ENCODE results near the gene BTG3. TPM values are rescaled to one million over a fixed set of nuclear protein-coding genes. Genes with fewer than 3 reads are reported as not detected.

Gene BTG3
- total RNA-seq (2022; extraction: Qiagen RNA extraction): 20.5 to 26.1 TPM (median 25.7 TPM) in 5 replicates

GRCh38 chr21:17612565-17613241 lies at the start of gene BTG3:
Gene BTG3, minus strand, starts transcription at chr21:17612901. Its CDS starts 3,757 bp downstream, at chr21:17609144.

Other genes with a start within 250 kb of the BTG3 start
- 7.4 to 15.2 TPM (median 11.2 TPM) in 5 replicates for gene CXADR, start 99.9 kb downstream of the BTG3 start, total RNA-seq (2022; extraction: Qiagen RNA extraction)
- gene C21orf91, start 206.5 kb upstream of the BTG3 start, total RNA-seq (2022; extraction: Qiagen RNA extraction): 1.6 to 2.5 TPM (median 2.1 TPM) in 5 replicates